Rectal smooth muscle tissue (tissue), 1 donor: ENCODE results near the gene PDE7B.

Source experiments
- H3K27ac ChIP-seq: one replicate; pipeline ENCODE4 v1.7.0; 2013; ENCODE audit warnings: low read depth, low read length, inconsistent platforms
- H3K27me3 ChIP-seq: one replicate; pipeline ENCODE4 v1.7.0; 2013; ENCODE audit warnings: low read length; ENCODE audit not compliant: control insufficient read depth, insufficient read depth
- H3K36me3 ChIP-seq: one replicate; pipeline ENCODE4 v1.7.0; 2013; ENCODE audit warnings: low read length; ENCODE audit not compliant: control insufficient read depth, insufficient read depth
- H3K4me1 ChIP-seq: one replicate; pipeline ENCODE4 v1.7.0; 2013; ENCODE audit warnings: low read length; ENCODE audit not compliant: control insufficient read depth, insufficient read depth
- H3K4me3 ChIP-seq: one replicate; pipeline ENCODE4 v1.7.0; 2013; ENCODE audit warnings: low read length
- H3K9ac ChIP-seq: one replicate; pipeline ENCODE4 v1.7.0; 2013; ENCODE audit warnings: low read length

PDE7B gene

GRCh38 chr6:135950669-135951068, 99.2 kb downstream of the PDE7B start:
- H3K4me1 ChIP-seq, result no peaks in the 10 kb centered on the region
- no peaks in the 10 kb centered on the region for H3K36me3 ChIP-seq
- no peak overlapping the region for H3K9ac ChIP-seq
- no peak overlapping the region for H3K27ac ChIP-seq
- H3K4me3 ChIP-seq, result no peak overlapping the region
- H3K27me3 ChIP-seq, result no peaks in the 10 kb centered on the region

GRCh38 chr6:135951169-135951568, 99.7 kb downstream of the PDE7B start:
- Histone ChIP-seq H3K4me3 (no peak overlapping the region), H3K27me3 (no peaks in the 10 kb centered on the region), H3K4me1 (no peaks in the 10 kb centered on the region), H3K27ac (no peak overlapping the region), H3K9ac (no peak overlapping the region), H3K36me3 (no peaks in the 10 kb centered on the region)

- Histone ChIP-seq H3K27ac (no peak overlapping the region), H3K9ac (no peak overlapping the region), H3K4me1 (no peaks in the 10 kb centered on the region), H3K4me3 (no peak overlapping the region), H3K36me3 (no peaks in the 10 kb centered on the region), H3K27me3 (no peaks in the 10 kb centered on the region)
These were observed 102.3 kb downstream of the PDE7B start for GRCh38 chr6:135953818-135954217.

- Histone ChIP-seq H3K9ac (no peak overlapping the region), H3K36me3 (no peaks in the 10 kb centered on the region), H3K27ac (no peak overlapping the region), H3K27me3 (no peaks in the 10 kb centered on the region), H3K4me1 (no peaks in the 10 kb centered on the region), H3K4me3 (no peak overlapping the region)
These were observed 103.6 kb downstream of the PDE7B start for GRCh38 chr6:135955099-135955498.

GRCh38 chr6:135962731-135963130, 111.2 kb downstream of the PDE7B start:
- no peaks in the 10 kb centered on the region for H3K27me3 ChIP-seq
- no peak overlapping the region for H3K4me3 ChIP-seq
- H3K4me1 ChIP-seq, result no peaks in the 10 kb centered on the region
- no peaks in the 10 kb centered on the region for H3K36me3 ChIP-seq
- no peak overlapping the region for H3K9ac ChIP-seq
- no peak overlapping the region for H3K27ac ChIP-seq

GRCh38 chr6:135970750-135971149, 119.2 kb downstream of the PDE7B start:
- Histone ChIP-seq H3K4me3 (no peak overlapping the region), H3K4me1 (no peaks in the 10 kb centered on the region), H3K9ac (no peak overlapping the region), H3K27ac (no peak overlapping the region), H3K27me3 (no peaks in the 10 kb centered on the region), H3K36me3 (no peaks in the 10 kb centered on the region)

- Histone ChIP-seq H3K27me3 (no peaks in the 10 kb centered on the region), H3K9ac (no peak overlapping the region), H3K36me3 (no peaks in the 10 kb centered on the region)
These were observed 119.8 kb downstream of the PDE7B start for GRCh38 chr6:135971351-135971750.

GRCh38 chr6:135972150-135972549, 120.6 kb downstream of the PDE7B start:
- no peak overlapping the region for H3K9ac ChIP-seq
- H3K4me1 ChIP-seq, result no peaks in the 10 kb centered on the region
- H3K36me3 ChIP-seq, result no peaks in the 10 kb centered on the region
- H3K27ac ChIP-seq, result no peak overlapping the region
- H3K27me3 ChIP-seq, result no peaks in the 10 kb centered on the region
- H3K4me3 ChIP-seq, result no peak overlapping the region

More at GRCh38 chr6:135971351-135971750, 119.8 kb downstream of the PDE7B start:
- H3K27ac ChIP-seq, result no peak overlapping the region
- no peak overlapping the region for H3K4me3 ChIP-seq
- no peaks in the 10 kb centered on the region for H3K4me1 ChIP-seq

- Histone ChIP-seq H3K4me3 (no peak overlapping the region), H3K36me3 (no peaks in the 10 kb centered on the region), H3K27ac (no peak overlapping the region), H3K27me3 (no peaks in the 10 kb centered on the region), H3K9ac (no peak overlapping the region), H3K4me1 (no peaks in the 10 kb centered on the region)
These were observed 121.1 kb downstream of the PDE7B start for GRCh38 chr6:135972586-135972985.

GRCh38 chr6:135974426-135974825, 122.9 kb downstream of the PDE7B start:
- no peaks in the 10 kb centered on the region for H3K27me3 ChIP-seq
- H3K36me3 ChIP-seq, result no peaks in the 10 kb centered on the region
- H3K9ac ChIP-seq, result no peak overlapping the region

GRCh38 chr6:135976585-135976984, 125.1 kb downstream of the PDE7B start:
- no peaks in the 10 kb centered on the region for H3K27me3 ChIP-seq
- H3K9ac ChIP-seq, result no peak overlapping the region
- H3K27ac ChIP-seq, result no peak overlapping the region
- no peaks in the 10 kb centered on the region for H3K4me1 ChIP-seq
- no peaks in the 10 kb centered on the region for H3K36me3 ChIP-seq
- H3K4me3 ChIP-seq, result no peak overlapping the region

More at GRCh38 chr6:135974426-135974825, 122.9 kb downstream of the PDE7B start:
- Histone ChIP-seq H3K27ac (no peak overlapping the region), H3K4me1 (no peaks in the 10 kb centered on the region), H3K4me3 (no peak overlapping the region)

GRCh38 chr6:135983093-135983492, 131.6 kb downstream of the PDE7B start:
- Histone ChIP-seq H3K9ac (no peak overlapping the region), H3K27me3 (no peaks in the 10 kb centered on the region), H3K4me3 (no peak overlapping the region), H3K27ac (no peak overlapping the region), H3K36me3 (no peaks in the 10 kb centered on the region), H3K4me1 (no peaks in the 10 kb centered on the region)

GRCh38 chr6:135983718-135984343, 132.3 kb downstream of the PDE7B start:
- Histone ChIP-seq H3K27me3 (no peaks in the 10 kb centered on the region), H3K27ac (no peak overlapping the region), H3K36me3 (no peaks in the 10 kb centered on the region), H3K4me3 (no peak overlapping the region), H3K4me1 (no peaks in the 10 kb centered on the region), H3K9ac (no peak overlapping the region)
